ENCODE data around the gene SEMA6A. TPM values are rescaled to one million over a fixed set of nuclear protein-coding genes. Genes with fewer than 3 reads are reported as not detected.

Gene SEMA6A
- total RNA-seq, 1 experiment from 2014 or later, result 406 TPM

- Mint-ChIP-seq H3K4me3 (peak overlapping the region; percentile 11), H3K27me3 (ENCODE audit: low read depth) (no peaks in the 10 kb centered on the region), H3K27ac (0 out of 2 replicates have a peak overlapping the region, but pooled peaks have one; percentile 28), H3K36me3 (peaks cover 4% of the 10 kb centered on the region; the same call in 1 of the 2 replicates), H3K4me1 (peaks cover 89% of the 10 kb centered on the region), H3K9me3 (no peaks in the 10 kb centered on the region)
- DNase-seq (ENCODE audit: low spot score) (no peak), ATAC-seq (no peak)
- TF ChIP-seq TEAD1 (CRISPR knock-in tag; IDR thresholded peaks at IDR 0.05), result no peak
- no peak for TF ChIP-seq ZNF121 (CRISPR knock-in tag; IDR thresholded peaks at IDR 0.05)
- no peak for TF ChIP-seq USF1 (CRISPR knock-in tag; IDR thresholded peaks at IDR 0.05)
- TF ChIP-seq, protein P1, sequence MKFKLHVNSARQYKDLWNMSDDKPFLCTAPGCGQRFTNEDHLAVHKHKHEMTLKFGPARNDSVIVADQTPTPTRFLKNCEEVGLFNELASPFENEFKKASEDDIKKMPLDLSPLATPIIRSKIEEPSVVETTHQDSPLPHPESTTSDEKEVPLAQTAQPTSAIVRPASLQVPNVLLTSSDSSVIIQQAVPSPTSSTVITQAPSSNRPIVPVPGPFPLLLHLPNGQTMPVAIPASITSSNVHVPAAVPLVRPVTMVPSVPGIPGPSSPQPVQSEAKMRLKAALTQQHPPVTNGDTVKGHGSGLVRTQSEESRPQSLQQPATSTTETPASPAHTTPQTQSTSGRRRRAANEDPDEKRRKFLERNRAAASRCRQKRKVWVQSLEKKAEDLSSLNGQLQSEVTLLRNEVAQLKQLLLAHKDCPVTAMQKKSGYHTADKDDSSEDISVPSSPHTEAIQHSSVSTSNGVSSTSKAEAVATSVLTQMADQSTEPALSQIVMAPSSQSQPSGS (CRISPR knock-in tag; IDR thresholded peaks at IDR 0.05; ENCODE audit: borderline replicate concordance, low read depth), result no peak
- no peak for TF ChIP-seq FOXK1 (CRISPR knock-in tag; IDR thresholded peaks at IDR 0.05)
- TF ChIP-seq, protein P2, sequence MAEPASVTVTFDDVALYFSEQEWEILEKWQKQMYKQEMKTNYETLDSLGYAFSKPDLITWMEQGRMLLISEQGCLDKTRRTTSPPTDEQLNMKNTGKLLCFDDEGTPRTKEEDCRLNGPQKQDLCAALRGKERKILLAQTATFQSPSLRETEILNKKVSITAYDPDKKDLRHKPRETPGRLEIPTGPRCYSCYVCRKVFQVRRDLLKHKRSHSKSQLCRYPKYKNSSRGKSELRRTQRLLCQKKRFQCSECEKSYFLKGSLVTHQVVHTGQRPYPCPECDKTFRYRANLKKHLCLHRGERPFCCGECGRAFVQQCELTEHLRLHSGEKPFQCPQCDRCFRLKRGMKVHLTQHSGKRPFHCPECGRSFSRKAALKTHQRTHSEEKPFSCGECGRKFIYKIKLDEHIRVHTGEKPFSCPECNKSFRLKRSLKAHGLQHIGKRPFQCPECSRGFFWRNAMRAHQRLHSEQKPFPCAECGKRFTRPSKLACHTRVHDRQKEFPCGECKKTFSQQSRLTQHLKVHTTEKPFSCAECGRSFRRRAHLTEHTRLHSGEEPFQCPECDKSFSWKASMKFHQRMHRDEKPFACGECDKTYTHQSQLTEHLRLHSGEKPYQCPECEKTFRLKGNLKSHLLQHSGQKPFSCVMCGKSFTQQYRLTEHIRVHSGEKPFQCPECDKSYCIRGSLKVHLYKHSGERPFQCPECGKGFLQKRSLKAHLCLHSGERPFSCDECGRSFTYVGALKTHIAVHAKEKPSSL (CRISPR knock-in tag; conservative IDR thresholded peaks at IDR 0.05), result no peak
- TF ChIP-seq ZNF423 (CRISPR knock-in tag; IDR thresholded peaks at IDR 0.05), result no peak
- TF ChIP-seq, protein P3, sequence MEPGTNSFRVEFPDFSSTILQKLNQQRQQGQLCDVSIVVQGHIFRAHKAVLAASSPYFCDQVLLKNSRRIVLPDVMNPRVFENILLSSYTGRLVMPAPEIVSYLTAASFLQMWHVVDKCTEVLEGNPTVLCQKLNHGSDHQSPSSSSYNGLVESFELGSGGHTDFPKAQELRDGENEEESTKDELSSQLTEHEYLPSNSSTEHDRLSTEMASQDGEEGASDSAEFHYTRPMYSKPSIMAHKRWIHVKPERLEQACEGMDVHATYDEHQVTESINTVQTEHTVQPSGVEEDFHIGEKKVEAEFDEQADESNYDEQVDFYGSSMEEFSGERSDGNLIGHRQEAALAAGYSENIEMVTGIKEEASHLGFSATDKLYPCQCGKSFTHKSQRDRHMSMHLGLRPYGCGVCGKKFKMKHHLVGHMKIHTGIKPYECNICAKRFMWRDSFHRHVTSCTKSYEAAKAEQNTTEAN (CRISPR knock-in tag; IDR thresholded peaks at IDR 0.05), result no peak
- ChIA-PET CTCF (no interaction called here), POLR2A (interaction anchor here (0.7 to 0.9 kb wide), 2 partner anchors 11 to 167 kb away, joined by 3 read pairs; no protein-coding TSS in a partner anchor)
These were observed 19.9 kb downstream of the SEMA6A start for GRCh38 chr5:116554764-116555163.

GRCh38 chr5:116553366-116553765 lies 21.3 kb downstream of the SEMA6A start:
- peak overlapping the region; percentile 26 for H3K4me3 Mint-ChIP-seq
- ATAC-seq (peak; percentile 15), DNase-seq (ENCODE audit: low spot score) (no peak)
- H3K27ac Mint-ChIP-seq, result peak overlapping the region; percentile 75
- H3K27me3 Mint-ChIP-seq (ENCODE audit: low read depth), result no peaks in the 10 kb centered on the region
- H3K4me1 Mint-ChIP-seq, result peaks cover 92% of the 10 kb centered on the region
- peaks cover under 1% of the 10 kb centered on the region; the same call in 1 of the 2 replicates for H3K9me3 Mint-ChIP-seq
- CTCF ChIA-PET, result no interaction called here
- POLR2A ChIA-PET, result interaction anchor here (1.0 kb wide), 1 partner anchor 22 kb away, joined by 4 read pairs; no protein-coding TSS in a partner anchor
- H3K36me3 Mint-ChIP-seq, result peaks cover 10% of the 10 kb centered on the region
- TF ChIP-seq MAX (CRISPR knock-in tag; IDR thresholded peaks at IDR 0.05) (no peak), NFYB (CRISPR knock-in tag; conservative IDR thresholded peaks at IDR 0.05; ENCODE audit: low read depth) (no peak), TEAD4 (CRISPR knock-in tag; IDR thresholded peaks at IDR 0.05) (no peak), STAT6 (CRISPR knock-in tag; conservative IDR thresholded peaks at IDR 0.05; ENCODE audit: low read depth) (no peak), USF2 (CRISPR knock-in tag; IDR thresholded peaks at IDR 0.05) (no peak), TCF7 (CRISPR knock-in tag; IDR thresholded peaks at IDR 0.05; ENCODE audit: low read depth) (no peak), CTCF (IDR thresholded peaks at IDR 0.05) (no peak), ATF1 (CRISPR knock-in tag; IDR thresholded peaks at IDR 0.05) (no peak), FOXP1 (CRISPR knock-in tag; IDR thresholded peaks at IDR 0.05; ENCODE audit: borderline replicate concordance) (no peak), ETV6 (CRISPR knock-in tag; IDR thresholded peaks at IDR 0.05) (no peak), ZBTB21 (CRISPR knock-in tag; IDR thresholded peaks at IDR 0.05; ENCODE audit: borderline replicate concordance) (no peak), ZNF423 (CRISPR knock-in tag; IDR thresholded peaks at IDR 0.05) (no peak)
